ENCODE results near the gene GAS2L3. TPM values are rescaled to one million over a fixed set of nuclear protein-coding genes. Genes with fewer than 3 reads are reported as not detected.

The GAS2L3 gene
- total RNA-seq, result 34.1 and 36.2 TPM in 2 replicates
- long read RNA-seq, transcript GAS2L3-201 (9 exons, 2,218 nt), result major isoform, 13 of 30 reads
- long read RNA-seq, partial matches to known transcripts, result 3 of 30 reads
- long read RNA-seq, other reads (novel, unspliced or antisense), result 13 of 30 reads

DNA sequence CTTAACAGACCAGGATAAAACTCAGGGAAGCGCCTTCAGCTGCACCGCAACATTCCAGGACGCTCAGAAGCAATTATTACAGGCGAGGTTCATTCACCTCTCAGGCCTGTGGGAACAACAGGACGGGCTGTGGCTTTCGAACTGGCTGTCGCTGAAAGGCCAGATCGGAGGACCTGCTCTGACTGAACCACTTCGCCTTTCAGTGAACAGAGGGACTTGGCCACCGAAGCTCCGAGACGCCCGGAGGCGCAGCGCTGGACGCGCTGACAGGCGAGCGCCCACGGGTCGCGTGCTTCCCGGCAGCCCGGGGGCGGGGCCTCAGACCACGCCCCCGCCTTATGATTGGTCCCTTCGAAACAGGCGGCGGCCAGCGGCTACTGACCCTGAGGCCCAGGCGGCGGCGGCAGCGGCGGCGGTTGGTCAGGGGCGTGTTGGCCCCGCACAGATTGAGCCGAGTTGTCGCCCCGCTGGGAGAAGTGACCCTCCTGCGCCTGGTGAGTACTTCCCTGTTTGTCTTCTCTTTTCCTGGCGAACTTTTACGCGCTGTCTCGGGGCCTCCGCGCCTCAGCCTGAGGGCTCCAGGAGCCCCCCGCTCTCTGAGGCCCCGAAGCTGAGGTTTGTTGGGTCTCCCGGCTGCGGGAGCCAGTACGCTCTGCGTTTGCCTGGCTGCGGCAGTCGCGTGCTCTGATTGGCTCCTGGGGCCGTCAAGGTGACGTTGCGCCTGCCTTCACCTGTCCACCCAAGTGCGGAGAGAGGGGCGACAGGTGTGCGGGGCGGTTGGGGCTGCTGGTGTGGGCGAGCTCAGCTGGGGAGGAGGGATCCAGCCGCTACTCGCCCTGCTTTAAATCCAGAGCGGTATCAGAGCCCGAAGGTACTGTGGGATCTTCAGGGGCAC, at the start of gene GAS2L3:
GAS2L3 (plus strand) TSS at position 393 of the 895 bp plus-strand sequence. CDS start 21,221 bp downstream, outside the sequence.
- Mint-ChIP-seq H3K4me3 (peak within 1 kb of the TSS; percentile 96), H3K27ac (ENCODE audit: unreplicated experiment) (peak within 1 kb of the TSS; percentile 99), H3K36me3 (ENCODE audit: low read depth) (peaks cover 5% of the 10 kb centered on the region), H3K27me3 (ENCODE audit: low read depth) (peaks cover 3% of the 10 kb centered on the region), H3K9me3 (no peaks in the 10 kb centered on the region), H3K4me1 (peaks cover 22% of the 10 kb centered on the region)
- peak; percentile 86 for DNase-seq (ENCODE audit: low read depth, low spot score)
- TF ChIP-seq CTCF (conservative IDR thresholded peaks at IDR 0.05), result no peak

GRCh38 chr12:100528034-100528433, 45.5 kb upstream of the GAS2L3 start:
- Mint-ChIP-seq H3K27me3 (ENCODE audit: low read depth) (peaks cover 38% of the 10 kb centered on the region), H3K36me3 (ENCODE audit: low read depth) (no peaks in the 10 kb centered on the region), H3K27ac (ENCODE audit: unreplicated experiment) (no peak overlapping the region), H3K9me3 (no peaks in the 10 kb centered on the region), H3K4me1 (peaks cover 3% of the 10 kb centered on the region), H3K4me3 (no peak overlapping the region)
- DNase-seq (ENCODE audit: low read depth, low spot score), result no peak
- TF ChIP-seq CTCF (conservative IDR thresholded peaks at IDR 0.05), result no peak

GRCh38 chr12:100528471-100529127, 44.9 kb upstream of the GAS2L3 start:
- Mint-ChIP-seq H3K27ac (ENCODE audit: unreplicated experiment) (no peak overlapping the region), H3K27me3 (ENCODE audit: low read depth) (peaks cover 40% of the 10 kb centered on the region), H3K36me3 (ENCODE audit: low read depth) (no peaks in the 10 kb centered on the region), H3K4me1 (peaks cover 3% of the 10 kb centered on the region), H3K4me3 (no peak overlapping the region), H3K9me3 (no peaks in the 10 kb centered on the region)
- DNase-seq (ENCODE audit: low read depth, low spot score), result no peak
- no peak for TF ChIP-seq CTCF (conservative IDR thresholded peaks at IDR 0.05)

DNA sequence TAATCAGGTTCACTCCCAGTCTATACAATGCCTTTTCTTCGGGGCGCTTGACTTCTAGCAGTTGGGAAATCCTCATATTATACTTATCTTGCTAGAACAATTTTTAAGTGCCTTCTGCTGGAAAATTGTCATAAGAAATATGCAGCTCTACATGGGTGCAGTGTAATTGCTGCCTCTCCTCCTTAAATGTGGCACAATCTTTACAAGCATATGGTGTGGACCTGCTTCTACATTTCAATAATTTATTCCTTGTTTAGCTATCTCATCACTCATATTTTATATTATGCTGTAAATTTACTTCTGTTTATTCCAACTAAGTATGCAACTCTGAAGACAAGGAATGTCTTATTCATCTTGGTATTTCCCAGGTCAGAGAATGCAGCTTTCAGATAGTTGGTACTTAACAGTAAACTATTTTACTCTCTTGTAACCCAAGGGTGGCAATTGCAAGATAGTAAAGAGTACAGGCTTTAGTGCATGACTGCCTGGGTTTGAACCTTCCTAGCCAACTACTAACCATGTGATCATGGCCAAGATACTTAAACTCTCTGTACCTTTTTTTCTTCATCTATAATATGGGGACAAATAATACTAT, 43.6 kb upstream of the GAS2L3 start:
- H3K9me3 Mint-ChIP-seq, result no peaks in the 10 kb centered on the region
- no peak overlapping the region for H3K27ac Mint-ChIP-seq (ENCODE audit: unreplicated experiment)
- no peaks in the 10 kb centered on the region for H3K36me3 Mint-ChIP-seq (ENCODE audit: low read depth)
- DNase-seq (ENCODE audit: low read depth, low spot score), result no peak
- H3K4me1 Mint-ChIP-seq, result peaks cover 3% of the 10 kb centered on the region
- peaks cover 40% of the 10 kb centered on the region for H3K27me3 Mint-ChIP-seq (ENCODE audit: low read depth)
- TF ChIP-seq CTCF (conservative IDR thresholded peaks at IDR 0.05), result no peak
- no peak overlapping the region for H3K4me3 Mint-ChIP-seq

DNA sequence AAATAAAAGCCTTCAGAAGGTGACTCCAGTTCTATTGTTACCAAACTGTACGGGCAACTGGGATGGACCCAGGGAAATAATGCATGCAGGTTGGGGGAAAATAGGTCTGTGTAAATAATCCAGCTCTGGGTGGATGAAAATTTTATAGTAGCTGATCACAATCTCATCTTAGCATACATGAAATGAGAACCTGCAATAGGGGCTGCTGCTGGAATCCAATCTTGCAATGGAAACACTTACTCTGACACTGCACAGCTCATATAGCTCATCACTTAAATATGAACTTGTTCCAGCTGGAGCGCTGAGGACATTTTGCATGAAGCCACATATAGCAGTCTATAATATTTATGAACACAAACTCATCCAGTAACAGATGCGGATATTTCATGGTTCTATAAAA, 40.1 kb upstream of the GAS2L3 start:
- Mint-ChIP-seq H3K36me3 (ENCODE audit: low read depth) (no peaks in the 10 kb centered on the region), H3K4me1 (peaks cover 3% of the 10 kb centered on the region)
- no peak for DNase-seq (ENCODE audit: low read depth, low spot score)

More for the DNA sequence above, 40.1 kb upstream of the GAS2L3 start:
- no peaks in the 10 kb centered on the region for H3K9me3 Mint-ChIP-seq
- H3K4me3 Mint-ChIP-seq, result no peak overlapping the region
- H3K27ac Mint-ChIP-seq (ENCODE audit: unreplicated experiment), result no peak overlapping the region
- TF ChIP-seq CTCF (conservative IDR thresholded peaks at IDR 0.05), result no peak
- peaks cover 38% of the 10 kb centered on the region for H3K27me3 Mint-ChIP-seq (ENCODE audit: low read depth)

Data from neural crest cell (in vitro differentiated cells).